Mesothelial cell of epicardium (in vitro differentiated cells): ENCODE data around the gene TLK1. TPM values are rescaled to one million over a fixed set of nuclear protein-coding genes. Genes with fewer than 3 reads are reported as not detected.

Experiments used
- DNase-seq, 2 experiments: peaks; one replicate each; pipeline ENCODE4 v3.0.0; 2021; ENCODE audit warnings: low spot score in 2 of 2; ENCODE audit not compliant: unreplicated experiment in 2 of 2
- H3K27ac Mint-ChIP-seq: 2 replicates; pipeline ENCODE4 v1.8.0; 2021; ENCODE audit warnings: mixed read lengths
- H3K27me3 Mint-ChIP-seq: 2 replicates; pipeline ENCODE4 v1.8.0; 2021; ENCODE audit warnings: low read depth, mixed read lengths
- H3K36me3 Mint-ChIP-seq: 2 replicates; pipeline ENCODE4 v1.8.0; 2021; ENCODE audit warnings: mixed read lengths
- H3K4me1 Mint-ChIP-seq: 2 replicates; pipeline ENCODE4 v1.8.0; 2021; ENCODE audit warnings: mixed read lengths
- H3K4me3 Mint-ChIP-seq: 2 replicates; pipeline ENCODE4 v1.8.0; 2021; ENCODE audit warnings: mild to moderate bottlenecking, moderate library complexity, mixed read lengths
- H3K9me3 Mint-ChIP-seq: 2 replicates; pipeline ENCODE4 v1.8.0; 2021; ENCODE audit warnings: mixed read lengths
- CTCF ChIP-seq: fragments of 200-600 bp; sonication (generic); IDR thresholded peaks from one replicate; pipeline ENCODE4 v1.5.0; 2021; ENCODE audit warnings: antibody characterized with exemption; ENCODE audit not compliant: unreplicated experiment
- total RNA-seq: library from RNA; stranded (reverse); gene quantifications from 3 replicates; pipeline ENCODE4 v1.2.1, GENCODE V29; 2021

The TLK1 gene
- total RNA-seq, 1 donor from 2014 or later = 72.0 TPM

- no peak for DNase-seq
- Mint-ChIP-seq H3K4me3 (no peak overlapping the region), H3K4me1 (peaks cover 19% of the 10 kb centered on the region), H3K36me3 (peaks cover 31% of the 10 kb centered on the region), H3K27me3 (no peaks in the 10 kb centered on the region), H3K9me3 (no peaks in the 10 kb centered on the region), H3K27ac (no peak overlapping the region)
- TF ChIP-seq CTCF = no peak
Observed at GRCh38 chr2:170967553-170967952, 193.1 kb downstream of the TLK1 start.

GRCh38 chr2:170966648-170967396, 193.9 kb downstream of the TLK1 start:
- H3K4me3 Mint-ChIP-seq = no peak overlapping the region
- H3K9me3 Mint-ChIP-seq = no peaks in the 10 kb centered on the region
- TF ChIP-seq CTCF = no peak
- no peak overlapping the region for H3K27ac Mint-ChIP-seq
- peaks cover 37% of the 10 kb centered on the region for H3K36me3 Mint-ChIP-seq
- no peaks in the 10 kb centered on the region for H3K27me3 Mint-ChIP-seq
- DNase-seq = no peak
- H3K4me1 Mint-ChIP-seq = peaks cover 16% of the 10 kb centered on the region

- no peak overlapping the region for H3K4me3 Mint-ChIP-seq
Observed at GRCh38 chr2:170965446-170966225, 195.1 kb downstream of the TLK1 start.

GRCh38 chr2:170963386-170963785, 197.3 kb downstream of the TLK1 start:
- Mint-ChIP-seq H3K27ac (no peak overlapping the region), H3K27me3 (no peaks in the 10 kb centered on the region), H3K4me1 (peaks cover 10% of the 10 kb centered on the region), H3K36me3 (peaks cover 47% of the 10 kb centered on the region), H3K9me3 (no peaks in the 10 kb centered on the region), H3K4me3 (no peak overlapping the region)
- TF ChIP-seq CTCF = no peak
- DNase-seq = no peak

More at GRCh38 chr2:170965446-170966225, 195.1 kb downstream of the TLK1 start:
- no peak for TF ChIP-seq CTCF
- no peak overlapping the region for H3K27ac Mint-ChIP-seq
- H3K27me3 Mint-ChIP-seq = no peaks in the 10 kb centered on the region
- no peak for DNase-seq
- H3K4me1 Mint-ChIP-seq = peaks cover 16% of the 10 kb centered on the region
- H3K36me3 Mint-ChIP-seq = peaks cover 41% of the 10 kb centered on the region
- H3K9me3 Mint-ChIP-seq = no peaks in the 10 kb centered on the region

- no peak overlapping the region for H3K4me3 Mint-ChIP-seq
- no peaks in the 10 kb centered on the region for H3K27me3 Mint-ChIP-seq
- TF ChIP-seq CTCF = no peak
- H3K9me3 Mint-ChIP-seq = no peaks in the 10 kb centered on the region
- H3K27ac Mint-ChIP-seq = no peak overlapping the region
- H3K36me3 Mint-ChIP-seq = peaks cover 55% of the 10 kb centered on the region
- H3K4me1 Mint-ChIP-seq = no peaks in the 10 kb centered on the region
- no peak for DNase-seq
Observed at GRCh38 chr2:170953941-170954340, 206.8 kb downstream of the TLK1 start.
